Stimulated activated CD4-positive, alpha-beta T cell treated with anti-CD3 and anti-CD28 coated beads, Interleukin-4, amount 100 ng/mL, for 48 hours (primary cell): ENCODE data around the gene RBM23.

Experiments
- DNase-seq, 2 donors: peaks; one replicate each; pipeline ENCODE4 v3.0.0-alpha.2; 2020; ENCODE audit warnings: low read depth in 2 of 2

The RBM23 gene

DNA sequence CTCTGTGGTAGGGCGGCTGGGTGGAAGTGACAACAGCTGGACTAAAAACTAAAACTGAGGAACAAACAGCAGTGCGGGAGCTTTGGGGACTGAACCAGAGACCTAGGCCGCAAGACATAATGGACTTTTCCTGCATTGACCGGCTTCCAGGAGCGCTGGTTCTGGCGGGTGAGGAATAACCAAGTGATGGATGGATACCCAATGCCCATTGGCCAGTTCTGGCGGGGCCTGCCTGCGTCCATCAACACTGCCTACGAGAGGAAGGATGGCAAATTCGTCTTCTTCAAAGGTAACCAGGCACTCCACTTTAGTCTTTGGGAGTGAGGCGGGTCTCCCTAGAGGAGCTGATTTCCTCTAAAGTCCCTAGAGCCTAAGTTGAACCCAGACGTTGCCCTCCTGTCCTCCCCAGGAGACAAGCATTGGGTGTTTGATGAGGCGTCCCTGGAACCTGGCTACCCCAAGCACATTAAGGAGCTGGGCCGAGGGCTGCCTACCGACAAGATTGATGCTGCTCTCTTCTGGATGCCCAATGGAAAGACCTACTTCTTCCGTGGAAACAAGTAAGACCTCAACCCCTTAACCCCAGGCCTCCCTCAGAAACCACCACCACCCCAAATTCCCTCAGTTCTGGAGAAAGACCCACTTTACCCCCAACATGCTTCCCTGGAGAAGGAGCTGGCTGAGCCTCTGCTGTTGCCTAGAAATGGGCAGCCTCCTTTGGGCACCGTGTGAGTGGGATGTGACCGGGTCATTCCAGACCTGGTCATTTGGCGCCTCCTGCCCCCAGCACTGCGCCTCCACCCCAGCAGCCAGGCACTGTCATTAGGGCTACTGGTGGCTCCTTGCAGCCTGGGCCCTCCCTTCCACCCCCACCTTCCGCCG, 74.5 kb downstream of the RBM23 start:
- DNase-seq: no peak
